Daoy (cell line): ENCODE measurements around the gene NF2. TPM values are rescaled to one million over a fixed set of nuclear protein-coding genes. Genes with fewer than 3 reads are reported as not detected.
"Not testable (repeated sequence)": the region's sequence is repeated elsewhere in the genome, so short reads cannot be mapped to it uniquely, and the experiment has no call there.

Experiments
- DNase-seq: peaks from one replicate; pipeline ENCODE4 v3.0.0-alpha.2; 2015; ENCODE audit warnings: low read depth
- total RNA-seq: library from RNA; depleted of rRNA; stranded (reverse); fragments of >200 nt; shearing (Covaris generic); gene quantifications from 2 replicates; pipeline ENCODE4 v1.2.3, GENCODE V29; 2014

NF2 gene
- total RNA-seq, 1 experiment from 2014 or later, result 113 TPM

DNA sequence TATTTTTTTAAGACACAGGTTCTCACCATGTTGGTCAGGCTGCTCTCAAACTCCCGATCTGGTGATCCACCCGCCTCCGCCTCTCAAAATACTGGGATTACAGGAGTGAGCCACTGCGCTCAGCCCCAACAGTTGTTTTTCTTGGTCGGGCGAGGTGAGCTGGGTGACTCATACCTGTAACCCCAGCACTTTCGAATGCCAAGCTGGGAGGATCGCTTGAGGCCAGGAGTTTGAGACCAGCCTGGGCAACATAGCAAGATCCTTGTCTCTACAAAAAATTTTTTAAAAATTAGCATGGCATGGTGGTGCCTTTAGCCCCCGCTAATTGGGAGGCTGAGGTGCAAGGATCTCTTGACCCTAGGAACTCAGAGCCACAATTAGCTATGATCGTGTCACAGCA lies 7.0 kb upstream of the NF2 start:
- no peak for DNase-seq

DNA sequence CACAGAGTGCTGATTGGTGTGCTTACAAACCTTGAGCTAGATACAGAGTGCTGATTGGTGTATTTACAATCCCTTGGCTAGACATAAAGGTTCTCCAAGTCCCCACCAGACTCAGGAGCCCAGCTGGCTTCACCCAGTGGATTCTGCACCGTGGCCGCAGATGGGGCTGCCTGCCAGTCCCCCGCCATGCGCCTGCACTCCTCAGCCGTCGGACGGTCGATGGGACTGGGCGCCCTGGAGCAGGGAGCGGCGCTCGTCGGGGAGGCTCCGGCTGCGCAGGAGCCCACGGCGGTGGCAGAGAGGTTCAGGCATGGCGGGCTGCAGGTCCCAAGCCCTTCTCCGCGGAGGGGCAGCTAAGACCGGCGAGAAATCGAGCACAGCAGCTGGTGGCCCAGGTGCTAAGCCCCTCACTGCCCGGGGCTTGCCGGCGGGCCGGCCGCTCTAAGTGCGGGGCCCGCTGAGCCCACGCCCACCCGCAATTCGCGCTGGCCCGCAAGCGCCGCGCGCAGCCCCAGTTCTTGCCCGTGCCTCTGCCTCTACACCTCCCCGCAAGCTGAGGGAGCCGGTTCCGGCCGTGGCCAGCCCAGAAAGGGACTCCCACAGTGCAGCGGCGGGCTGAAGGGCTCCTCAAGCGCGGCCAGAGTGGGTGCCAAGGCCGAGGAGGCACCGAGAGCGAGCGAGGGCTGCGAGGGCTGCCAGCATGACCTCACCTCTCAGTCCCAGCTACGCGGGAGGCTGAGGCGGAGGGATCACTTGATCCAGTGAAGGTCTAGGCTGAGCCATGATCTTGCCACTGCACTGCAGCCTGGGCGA lies 5.4 kb upstream of the NF2 start:
- not testable (repeated sequence) for DNase-seq

DNA sequence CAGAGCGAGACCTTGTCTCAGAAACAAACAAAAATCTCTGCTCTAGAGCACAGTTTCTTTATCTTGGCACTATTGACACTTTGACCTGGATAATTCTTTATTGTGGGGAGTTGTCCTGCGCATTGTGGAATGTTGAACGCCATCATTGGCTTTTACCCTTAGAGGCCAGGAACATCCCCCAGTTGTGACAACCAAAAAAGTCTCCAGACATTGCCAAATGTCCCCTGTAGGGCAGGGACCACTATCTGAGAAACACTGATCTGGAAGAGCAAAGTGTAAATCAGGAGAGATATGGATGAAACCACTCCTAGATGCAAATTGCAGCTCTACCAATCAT lies 4.8 kb upstream of the NF2 start:
- no peak for DNase-seq

DNA sequence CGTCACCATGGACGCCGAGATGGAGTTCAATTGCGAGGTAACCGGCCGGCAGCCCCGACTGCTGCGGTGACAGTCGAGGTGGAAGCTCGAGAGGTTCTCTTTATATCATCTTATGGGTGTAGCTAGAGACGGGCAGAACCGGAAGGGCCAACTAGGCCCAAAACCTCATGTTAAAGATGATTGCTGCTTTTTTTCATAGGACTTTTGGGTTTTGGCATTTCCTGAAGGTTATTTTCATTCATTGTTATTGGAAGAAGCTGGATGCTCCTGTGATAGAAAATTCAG lies 585 bp downstream of the NF2 start:
- DNase-seq, result peak; percentile 39

DNA sequence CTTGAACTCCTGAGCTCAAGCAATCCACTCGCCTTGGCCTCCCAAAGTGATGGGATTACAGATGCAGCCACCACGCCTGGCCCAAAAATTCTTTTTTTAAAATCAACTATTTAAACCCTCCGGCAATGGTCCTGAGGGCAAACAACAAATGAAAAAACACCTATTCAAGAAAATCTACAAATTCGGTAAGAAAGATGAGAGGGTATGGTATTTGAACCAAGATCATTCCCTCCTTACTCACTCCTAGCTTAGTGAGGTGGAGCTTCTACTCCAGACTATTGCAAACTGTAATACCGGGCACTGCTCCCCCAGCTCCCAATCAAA lies 2.1 kb downstream of the NF2 start:
- no peak for DNase-seq

DNA sequence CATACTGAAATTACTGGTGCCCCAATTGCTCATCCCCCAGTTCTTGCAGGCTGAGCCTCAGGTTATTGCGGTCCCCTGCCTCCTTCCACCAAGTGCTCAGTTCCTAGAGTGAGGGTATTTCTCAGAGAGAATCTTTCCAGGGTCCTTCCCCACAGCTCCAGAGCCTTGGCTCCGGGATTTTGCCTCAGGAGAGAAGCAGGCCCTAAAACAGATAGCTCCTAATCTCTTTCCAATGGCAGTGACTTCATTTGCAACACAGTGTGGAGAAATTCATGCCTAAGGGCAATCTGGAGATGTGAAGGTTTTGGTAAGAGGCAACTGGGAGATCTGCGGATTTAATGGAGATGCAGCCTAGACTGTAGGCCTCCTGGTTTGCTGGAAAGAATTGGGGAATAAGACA lies 2.9 kb downstream of the NF2 start:
- DNase-seq, result no peak

DNA sequence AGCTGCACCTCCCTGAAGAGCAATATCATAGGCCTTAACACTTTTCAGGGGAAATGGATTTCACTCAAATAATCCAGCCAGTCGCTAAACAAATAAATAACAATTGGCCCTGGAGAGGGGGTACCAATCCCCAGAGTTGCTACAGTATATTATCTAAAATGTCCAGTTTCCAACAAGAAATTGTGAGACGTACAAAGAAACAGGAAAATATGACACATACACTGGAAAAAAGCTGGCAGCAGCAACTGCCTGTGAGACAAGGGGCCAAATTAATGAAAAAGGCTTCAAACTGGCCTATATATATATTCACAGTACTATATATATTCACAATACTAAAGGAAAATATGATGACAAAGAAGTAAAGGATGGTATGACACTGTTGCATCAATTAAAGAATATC lies 4.0 kb downstream of the NF2 start:
- no peak for DNase-seq

DNA sequence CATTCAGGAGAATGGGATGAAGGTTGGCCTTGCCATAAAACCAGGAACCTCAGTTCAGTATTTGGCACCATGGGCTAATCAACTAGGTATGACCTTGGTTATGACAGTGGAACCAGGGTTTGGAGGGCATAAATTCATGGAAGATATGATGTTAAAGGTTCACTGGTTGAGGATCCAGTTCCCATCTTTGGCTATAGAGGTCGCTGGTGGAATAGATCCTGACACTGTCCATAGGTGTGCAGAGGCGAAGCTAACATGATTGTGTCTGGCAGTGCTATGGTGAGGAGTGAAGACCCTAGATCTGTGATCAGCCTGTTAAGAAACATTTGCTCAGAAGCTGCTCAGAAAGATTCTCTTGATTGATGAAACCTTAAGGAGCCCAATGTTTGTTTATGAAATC lies 5.7 kb downstream of the NF2 start:
- DNase-seq, result no peak

DNA sequence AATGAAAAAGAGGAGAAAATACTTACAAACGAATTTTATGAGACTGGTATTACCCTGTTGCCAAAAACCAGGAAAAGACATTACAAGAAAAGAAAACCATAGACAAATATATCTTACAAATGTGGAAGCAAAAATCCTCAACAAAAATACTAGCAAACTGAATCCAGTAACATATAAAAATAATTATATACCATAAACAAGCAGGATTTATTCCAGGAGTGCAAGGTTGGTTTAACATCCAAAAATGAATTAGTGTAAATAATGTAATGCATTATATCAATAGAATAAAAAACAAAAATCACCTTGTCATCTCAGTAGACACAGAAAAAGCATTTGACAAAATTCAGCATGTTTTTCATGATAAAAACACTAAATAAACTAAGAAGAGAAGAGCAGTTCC lies 7.3 kb downstream of the NF2 start:
- no peak for DNase-seq

DNA sequence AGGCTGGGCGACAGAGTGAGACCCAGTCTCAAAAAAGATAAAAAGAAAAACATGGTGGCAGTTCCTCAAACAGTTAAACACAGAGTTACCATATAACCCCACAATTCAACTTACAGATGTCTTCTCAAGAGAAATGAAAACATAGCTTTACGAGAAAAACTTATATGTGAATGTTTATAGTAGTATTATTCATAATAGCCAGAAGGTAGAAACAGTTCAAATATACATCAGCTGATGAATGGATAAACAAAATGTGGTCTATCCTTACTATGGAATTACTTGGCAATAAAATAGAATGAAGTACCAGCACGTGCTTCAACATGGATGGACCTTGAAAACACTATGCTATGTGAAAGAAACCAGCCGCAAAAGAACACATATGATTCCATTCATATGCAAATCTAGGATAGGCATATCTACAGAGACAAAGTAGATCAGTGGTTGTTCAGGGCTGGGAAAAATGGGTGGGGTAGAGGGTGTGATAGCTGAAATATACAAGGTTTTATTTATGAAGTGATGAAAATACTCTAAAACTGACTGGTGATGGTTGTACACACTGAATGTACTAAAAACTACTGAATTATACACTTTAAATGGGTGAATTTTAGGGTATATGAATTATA lies 12.4 kb downstream of the NF2 start:
- no peak for DNase-seq

DNA sequence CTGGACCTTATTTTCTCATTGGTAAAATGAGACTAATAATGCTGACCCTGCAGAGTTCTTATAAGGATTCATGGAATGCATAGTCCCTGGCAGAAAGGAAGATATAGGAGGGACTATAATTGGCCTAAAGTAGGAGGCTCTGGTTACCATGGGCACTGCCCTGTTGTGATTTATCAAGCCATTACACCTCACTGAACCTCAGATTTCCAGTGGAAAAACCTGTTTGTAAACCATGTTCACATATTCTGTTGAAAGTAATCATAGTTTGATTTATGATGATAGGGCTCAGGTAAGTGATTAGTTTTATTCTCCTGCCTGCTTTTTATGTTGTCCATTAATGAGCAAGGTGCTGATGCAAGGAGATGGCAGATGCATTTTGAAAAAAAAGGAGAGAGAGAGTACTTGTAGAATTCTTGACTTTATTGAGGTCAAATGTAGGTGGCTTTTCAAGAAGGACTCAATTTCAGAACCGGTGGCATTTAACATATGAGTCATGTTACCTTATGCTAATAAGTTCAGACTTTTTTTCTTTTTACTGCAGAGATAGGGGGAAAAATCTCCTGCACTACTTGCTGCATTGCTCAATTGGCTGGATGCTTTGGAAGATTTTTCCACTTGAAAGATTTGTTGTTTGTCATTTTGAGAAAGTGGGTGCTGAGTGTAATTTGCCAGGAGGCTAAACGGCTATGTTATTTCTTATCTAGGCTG lies 14.6 kb downstream of the NF2 start:
- peak; percentile 30 for DNase-seq

DNA sequence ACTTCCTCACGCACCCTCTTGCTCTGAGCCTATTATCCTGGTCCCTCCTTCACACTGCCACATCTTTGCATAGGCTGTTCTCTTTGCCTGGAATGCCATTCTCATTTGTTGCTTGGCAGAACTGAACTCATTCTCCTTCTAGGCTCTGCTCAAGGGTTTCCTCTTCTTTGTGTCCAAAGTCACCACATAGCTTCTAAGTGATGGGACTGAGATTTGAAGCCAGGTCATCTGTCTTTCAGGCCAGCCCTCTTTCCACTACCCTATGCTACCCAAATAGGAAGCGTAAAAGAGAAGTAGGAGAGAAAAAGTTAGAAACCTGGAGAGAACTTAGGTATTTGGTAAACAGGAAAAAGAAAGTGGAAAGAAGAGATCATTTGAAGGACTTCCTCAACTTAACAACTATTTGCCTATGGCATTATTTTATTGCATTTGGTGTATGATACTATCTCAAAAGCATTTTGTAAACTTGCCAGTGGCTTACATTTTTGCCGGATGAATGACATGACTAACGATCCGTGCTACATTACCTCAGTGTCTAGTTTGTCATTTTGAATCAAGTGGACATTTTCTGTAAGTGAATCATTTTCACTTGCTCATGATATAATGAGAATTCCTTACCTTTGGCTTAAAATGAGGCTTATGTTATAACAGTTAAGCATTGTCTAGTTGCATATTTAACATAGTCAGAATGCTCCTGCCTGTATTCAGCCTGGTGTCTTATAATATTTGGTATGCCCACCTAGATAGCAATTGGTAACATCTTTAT lies 18.5 kb downstream of the NF2 start:
- peak; percentile 92 for DNase-seq

DNA sequence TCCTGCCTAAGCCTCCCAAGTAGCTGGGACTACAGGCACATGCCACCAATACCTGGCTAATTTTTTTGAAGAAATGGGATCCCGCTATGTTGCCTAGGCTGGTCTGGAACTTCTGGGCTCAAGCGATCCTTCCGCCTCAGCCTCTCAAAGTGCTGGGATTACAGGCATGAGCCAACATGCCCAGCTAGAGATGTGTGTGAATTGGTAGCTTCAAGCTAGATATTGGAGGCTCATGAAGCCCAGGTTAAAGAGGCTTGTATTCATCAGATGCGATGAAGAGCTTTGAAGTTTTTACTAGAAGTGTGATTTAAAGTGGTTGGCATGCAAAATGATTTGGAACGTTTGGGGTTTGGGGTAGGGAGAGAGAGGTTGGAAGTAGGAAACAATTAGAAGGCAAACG lies 19.6 kb downstream of the NF2 start:
- DNase-seq, result no peak

DNA sequence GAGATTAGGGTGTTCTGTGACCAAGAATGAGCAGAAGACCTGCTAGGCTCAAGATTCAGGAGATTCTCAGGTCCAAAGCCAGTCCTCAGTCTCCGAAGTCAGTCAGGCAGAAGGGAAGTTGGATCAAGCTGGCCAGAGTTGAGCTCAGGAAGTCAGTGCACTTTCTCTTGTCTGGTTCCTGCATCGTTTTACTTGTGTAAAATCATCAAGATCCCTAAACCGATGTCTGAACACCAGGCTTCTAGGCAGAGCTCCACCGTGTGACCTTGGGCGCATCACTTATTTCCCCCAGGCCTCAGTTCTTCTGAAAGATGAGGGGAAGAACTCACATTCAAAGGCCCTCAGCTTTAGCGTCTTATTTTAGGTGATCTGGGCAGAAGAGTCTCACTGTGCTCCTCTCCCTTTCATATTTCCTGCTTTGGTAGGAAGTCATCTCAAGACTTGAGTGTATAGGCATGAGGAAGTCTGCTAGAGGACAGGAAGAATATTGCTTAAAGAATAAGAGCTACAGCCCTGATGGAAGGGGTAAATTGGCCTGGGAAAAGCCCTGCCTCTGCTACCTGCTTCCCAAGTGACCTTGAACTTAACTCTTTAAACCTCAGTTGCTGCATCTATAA lies 20.2 kb downstream of the NF2 start:
- no peak for DNase-seq

DNA sequence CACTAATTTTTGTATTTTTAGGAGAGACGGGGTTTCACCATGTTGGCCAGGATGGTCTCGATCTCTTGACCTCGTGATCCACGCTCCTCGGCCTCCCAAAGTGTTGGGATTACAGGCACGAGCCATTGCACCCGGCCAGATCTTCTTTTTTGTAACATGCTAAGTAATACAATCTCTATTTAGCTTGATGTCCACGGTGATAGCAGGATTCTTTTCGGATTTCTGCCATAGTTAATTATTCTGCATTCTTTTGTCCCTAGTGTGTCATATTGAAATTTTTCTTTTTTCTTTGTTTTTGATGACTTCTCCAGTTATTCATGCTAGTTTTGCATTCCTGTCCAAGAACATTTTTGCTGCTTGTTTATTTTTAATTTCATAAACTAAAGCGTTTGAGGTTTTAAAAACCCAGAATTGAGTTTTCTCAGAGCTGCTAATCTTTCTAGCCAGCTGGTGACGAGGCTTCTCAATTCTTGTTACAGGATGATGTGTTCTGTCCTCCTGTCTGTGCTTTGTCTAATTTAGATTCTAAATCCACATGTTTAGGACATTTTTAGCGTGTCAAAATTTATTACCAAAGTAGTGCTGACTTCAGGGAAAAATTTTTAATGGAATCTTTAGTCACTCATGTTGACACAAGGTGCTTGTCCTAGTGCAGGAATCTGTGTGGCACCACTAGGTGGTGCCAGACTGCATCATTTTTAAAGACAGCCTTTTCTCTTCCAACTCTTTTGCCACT lies 21.8 kb downstream of the NF2 start:
- DNase-seq, result peak; percentile 78

DNA sequence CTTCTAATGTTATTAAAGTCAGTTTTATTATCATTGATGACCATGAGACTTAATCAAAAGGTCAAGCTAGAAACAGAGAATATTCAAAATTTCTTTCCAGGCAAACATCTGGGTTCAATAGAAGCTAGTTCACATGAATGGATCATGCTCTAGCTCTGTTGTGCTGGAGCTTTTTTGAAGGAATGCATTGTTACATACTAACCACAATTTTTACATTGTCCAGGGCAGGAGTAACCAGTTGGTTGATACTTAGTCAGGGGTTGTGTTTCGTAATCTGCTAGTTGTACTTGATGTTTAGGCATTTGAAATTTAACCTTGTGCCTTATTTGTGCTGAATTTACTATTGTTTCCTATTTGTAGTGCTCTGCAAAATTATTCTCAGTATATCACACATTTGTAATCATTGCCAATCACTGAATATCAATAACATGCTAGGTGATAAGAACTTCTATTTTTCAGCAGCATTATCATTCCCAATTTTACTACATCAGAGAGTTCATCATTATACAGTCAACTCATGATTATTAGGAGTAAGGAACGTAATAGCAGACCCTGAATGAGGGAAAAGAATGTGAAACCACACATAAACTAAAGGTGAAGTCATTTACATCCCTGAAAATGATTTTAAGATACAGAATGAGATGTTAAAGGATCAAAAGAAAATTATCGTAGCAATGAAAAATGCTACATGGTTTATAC lies 23.2 kb downstream of the NF2 start:
- peak; percentile 49 for DNase-seq

DNA sequence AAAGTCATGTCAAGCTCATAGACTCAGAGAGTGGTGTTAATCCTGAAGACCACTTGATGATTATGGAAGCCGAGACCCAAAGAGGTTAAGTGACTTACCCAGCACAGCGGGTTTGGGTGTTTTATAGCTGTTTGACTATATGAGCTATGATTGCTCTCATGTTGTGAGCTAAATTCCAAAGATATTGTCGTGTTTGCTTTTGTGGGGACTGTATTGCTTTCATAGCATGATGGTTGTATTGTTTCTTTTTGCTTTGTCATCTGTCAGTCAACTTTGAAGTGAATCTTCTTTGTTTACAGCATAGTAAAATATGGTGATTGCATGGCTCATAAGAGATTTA lies 23.7 kb downstream of the NF2 start:
- no peak for DNase-seq

DNA sequence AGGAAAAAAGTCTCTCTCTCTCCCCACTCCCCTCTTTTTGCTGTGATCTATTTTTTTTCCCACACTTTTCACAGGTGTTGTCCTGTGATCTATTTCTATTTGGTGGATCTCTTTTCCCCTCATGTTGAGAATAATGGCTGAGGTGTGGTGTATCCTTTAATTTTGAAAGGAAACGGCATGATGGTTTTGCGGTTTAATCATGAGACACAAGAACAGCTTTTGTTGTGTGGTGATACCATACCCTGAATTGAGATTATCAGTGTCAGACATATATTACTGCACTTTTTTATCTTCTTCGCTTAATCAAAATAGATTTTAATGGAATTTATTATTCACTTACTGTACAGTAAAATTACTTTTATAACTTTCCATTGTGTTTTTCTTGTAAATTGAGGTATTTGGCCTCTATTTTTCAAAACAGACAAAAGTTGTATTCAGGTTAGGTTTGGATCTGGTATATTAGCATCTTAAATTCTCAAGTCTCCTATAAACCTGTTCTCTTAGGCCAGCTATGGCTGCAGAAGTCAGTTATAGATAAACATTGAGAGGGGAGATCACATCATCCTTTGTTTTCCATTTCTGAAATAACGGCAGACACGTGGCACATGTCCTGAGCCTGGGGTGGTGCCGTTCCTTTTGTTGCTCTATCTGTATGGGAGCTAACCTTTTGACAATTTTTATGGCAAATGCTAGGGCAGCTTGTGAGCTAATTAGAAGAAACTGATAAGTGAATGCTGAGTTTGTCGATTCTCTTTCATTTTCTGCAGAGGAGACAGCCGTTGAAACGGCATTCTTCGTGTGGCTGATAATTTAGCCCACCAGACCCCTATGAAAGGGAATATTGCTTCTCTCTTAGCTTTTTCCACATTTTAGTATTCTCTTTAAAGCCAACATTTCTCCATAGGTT lies 25.8 kb downstream of the NF2 start:
- DNase-seq, result no peak

DNA sequence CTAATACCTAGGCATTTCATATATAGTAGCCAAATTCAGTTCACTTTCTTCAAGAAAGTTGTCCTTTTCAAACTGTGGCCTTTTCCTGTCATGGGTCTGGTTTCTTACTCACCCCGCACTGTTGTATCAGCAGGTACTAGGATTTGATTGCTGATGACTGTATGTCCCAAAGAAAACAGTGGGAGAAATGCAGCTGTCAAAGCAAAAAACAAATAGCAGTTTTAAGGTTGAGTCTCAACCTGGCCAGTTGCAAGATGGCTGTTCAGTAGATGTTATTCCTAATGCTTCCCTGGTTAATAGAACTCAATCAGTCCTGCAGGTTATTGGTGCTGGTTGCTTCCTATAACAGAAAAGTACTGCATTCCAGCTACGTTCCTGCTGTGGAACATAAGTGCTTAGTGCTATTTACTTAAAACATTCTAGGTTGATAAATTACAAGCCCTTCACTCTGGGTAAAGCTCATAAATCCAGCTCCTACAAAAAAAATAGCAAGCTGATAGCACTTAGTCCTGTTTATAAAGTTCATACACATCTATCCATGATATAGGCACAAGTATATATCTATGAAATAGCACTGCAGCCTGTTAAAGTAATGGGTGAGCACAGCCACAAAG lies 26.6 kb downstream of the NF2 start:
- DNase-seq, result peak; percentile 35

DNA sequence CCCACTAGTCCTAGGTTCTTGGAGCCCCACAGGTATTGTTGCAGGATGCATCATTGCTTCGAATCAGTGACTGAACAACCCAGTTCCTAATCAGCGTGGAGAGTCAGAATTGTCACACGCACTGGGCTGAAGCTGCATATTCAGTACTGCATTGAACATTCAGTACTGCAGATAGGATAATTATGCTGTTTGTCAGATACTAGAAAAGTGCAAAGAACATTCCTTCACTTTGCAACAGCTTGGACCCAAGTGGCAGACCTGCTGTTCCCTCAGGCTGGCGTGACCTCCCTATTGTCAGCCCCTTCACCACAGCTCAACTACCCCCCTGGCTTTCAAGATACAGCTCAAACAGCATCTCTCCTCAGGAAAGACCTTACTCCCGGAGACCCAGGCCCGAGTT lies 27.6 kb downstream of the NF2 start:
- DNase-seq, result no peak
